Activated T-cell treated with anti-CD3 and anti-CD28 coated beads, Interleukin-2, amount 50 U/mL, for 72 hours (primary cell): Measurements from ENCODE around the gene KLK5. TPM values are rescaled to one million over a fixed set of nuclear protein-coding genes. Genes with fewer than 3 reads are reported as not detected.

Experiments used
- ATAC-seq, 2 donors: fragments of 150-1000 bp; cut with Tn5 transposase; replicated peaks in 1 of 2; 2 replicates each; pipeline ENCODE4 v1.10.0; 2021; ENCODE audit warnings: moderate library complexity in 2 of 2, mild to moderate bottlenecking in 1 of 2
- DNase-seq, 2 donors: peaks; one replicate each; pipeline ENCODE4 v3.0.0; 2021 to 2022; ENCODE audit warnings: mixed read lengths in 1 of 2
- H3K27ac Mint-ChIP-seq: one replicate; pipeline ENCODE4 v1.8.0; 2022; ENCODE audit warnings: mild to moderate bottlenecking, moderate library complexity, mixed read lengths
- H3K27me3 Mint-ChIP-seq: one replicate; pipeline ENCODE4 v1.8.0; 2022; ENCODE audit warnings: low read depth, mixed read lengths
- H3K36me3 Mint-ChIP-seq, 2 donors: one replicate each; pipeline ENCODE4 v1.8.0; 2022; ENCODE audit warnings: mixed read lengths in 2 of 2, mild to moderate bottlenecking in 1 of 2; ENCODE audit not compliant: insufficient read depth in 2 of 2
- H3K4me1 Mint-ChIP-seq: one replicate; pipeline ENCODE4 v1.8.0; 2022; ENCODE audit warnings: low read depth, mixed read lengths
- H3K4me3 Mint-ChIP-seq, 2 donors: one replicate each; pipeline ENCODE4 v1.8.0; 2022; ENCODE audit warnings: mild to moderate bottlenecking in 2 of 2, mixed read lengths in 2 of 2, moderate library complexity in 2 of 2
- H3K9me3 Mint-ChIP-seq, 2 donors: one replicate each; pipeline ENCODE4 v1.8.0; 2022; ENCODE audit warnings: mixed read lengths in 2 of 2
- total RNA-seq, 2 donors: library from RNA; stranded (reverse); gene quantifications; one replicate each; pipeline ENCODE4 v1.2.3, GENCODE V29; 2022

Gene KLK5
- total RNA-seq, 2 donors from 2014 or later = not detected

DNA sequence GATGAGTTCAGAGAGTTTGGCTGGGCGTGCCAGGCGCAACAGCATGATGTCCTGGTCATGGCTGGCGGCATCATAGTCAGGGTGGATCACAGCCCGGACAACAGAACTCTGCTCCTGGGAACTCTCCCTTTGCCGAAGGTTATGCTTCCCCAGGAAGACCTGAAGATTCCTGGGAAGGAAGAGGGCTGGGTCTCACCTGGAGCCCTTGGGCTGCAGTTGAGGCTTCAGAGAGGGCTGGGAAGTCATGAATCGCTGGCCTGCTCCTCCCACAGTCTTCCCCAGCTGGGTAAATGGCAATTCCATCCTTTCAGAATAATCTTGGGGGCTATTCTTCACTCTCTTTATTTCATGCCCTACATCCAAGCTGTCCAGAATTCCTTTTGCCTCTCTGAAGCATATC lies 10.5 kb upstream of the KLK5 start:
- Mint-ChIP-seq H3K36me3 (peaks cover 0 to 3% of the 10 kb centered on the region in 2 donors), H3K9me3 (peaks cover 13 to 19% of the 10 kb centered on the region in 2 donors), H3K4me1 (no peaks in the 10 kb centered on the region), H3K27me3 (peaks cover 36% of the 10 kb centered on the region), H3K4me3 (no peak overlapping the region), H3K27ac (no peak overlapping the region)
- ATAC-seq (no peak), DNase-seq (no peak)

DNA sequence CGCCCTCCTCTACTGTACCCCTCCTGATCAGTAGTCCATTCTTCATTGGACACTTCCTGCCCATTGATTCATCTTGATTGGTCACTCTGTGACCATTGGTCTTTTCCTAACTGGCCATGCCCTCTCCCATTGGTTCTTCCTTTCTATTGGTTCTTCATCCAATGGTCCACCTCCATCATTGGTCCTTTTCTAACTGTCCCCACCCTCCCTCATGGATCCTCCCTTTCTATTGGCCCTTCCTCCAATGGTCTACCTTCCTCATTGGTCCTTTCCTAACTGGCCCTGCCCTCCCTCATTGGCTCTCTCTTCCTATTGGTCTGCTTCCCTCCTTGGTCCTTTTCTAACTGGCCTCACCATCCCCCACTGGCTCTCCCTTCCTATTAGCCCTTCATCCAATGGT lies 9.4 kb upstream of the KLK5 start:
- H3K27me3 Mint-ChIP-seq = peaks cover 34% of the 10 kb centered on the region
- H3K27ac Mint-ChIP-seq = no peak overlapping the region
- no peaks in the 10 kb centered on the region for H3K4me1 Mint-ChIP-seq
- H3K36me3 Mint-ChIP-seq = peaks cover 0 to 3% of the 10 kb centered on the region in 2 donors
- peaks cover 13 to 19% of the 10 kb centered on the region in 2 donors for H3K9me3 Mint-ChIP-seq
- no peak for ATAC-seq
- H3K4me3 Mint-ChIP-seq = no peak overlapping the region
- no peak for DNase-seq

DNA sequence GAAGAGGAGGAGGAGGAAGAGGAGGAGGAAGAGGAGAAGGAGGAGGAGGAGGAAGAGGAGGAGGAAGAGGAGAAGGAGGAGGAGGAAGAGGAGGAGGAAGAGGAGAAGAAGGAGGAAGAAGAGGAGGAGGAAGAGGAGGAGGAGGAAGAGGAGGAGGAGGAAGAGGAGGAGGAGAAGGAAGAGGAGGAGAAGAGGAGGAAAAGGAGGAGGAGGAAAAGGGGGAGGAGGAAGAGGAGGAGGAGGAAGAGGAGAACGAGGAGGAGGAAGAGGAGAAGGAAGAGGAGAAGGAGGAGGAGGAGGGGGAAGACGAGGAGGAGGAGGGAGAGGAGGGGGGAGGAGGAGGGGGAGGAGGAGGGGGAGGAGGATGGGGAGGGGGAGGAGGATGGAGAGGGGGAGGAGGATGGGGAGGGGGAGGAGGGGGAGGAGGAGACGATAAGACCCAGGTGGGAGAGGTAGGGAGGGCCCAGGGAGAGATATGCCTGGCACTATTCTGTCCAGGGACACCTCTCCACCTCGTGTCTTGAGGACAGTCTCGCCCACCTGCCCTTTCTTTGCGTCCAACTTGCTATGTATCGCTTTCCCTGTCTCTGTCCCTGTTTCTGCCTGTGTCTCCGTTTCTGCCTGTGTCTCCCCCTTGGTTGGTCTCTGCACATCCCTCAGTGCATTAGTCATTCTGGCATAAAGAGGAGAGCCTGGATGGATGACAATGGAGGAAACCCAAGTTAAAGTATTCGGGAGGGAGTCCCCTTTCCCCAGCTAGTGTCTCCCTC lies 7.1 kb upstream of the KLK5 start:
- no peak for DNase-seq
- H3K27me3 Mint-ChIP-seq = peaks cover 32% of the 10 kb centered on the region
- no peak for ATAC-seq
- no peaks in the 10 kb centered on the region for H3K4me1 Mint-ChIP-seq
- no peak overlapping the region for H3K27ac Mint-ChIP-seq
- no peak overlapping the region for H3K4me3 Mint-ChIP-seq
- H3K36me3 Mint-ChIP-seq = peaks cover 0 to 3% of the 10 kb centered on the region in 2 donors
- H3K9me3 Mint-ChIP-seq = peaks cover 13 to 19% of the 10 kb centered on the region in 2 donors

DNA sequence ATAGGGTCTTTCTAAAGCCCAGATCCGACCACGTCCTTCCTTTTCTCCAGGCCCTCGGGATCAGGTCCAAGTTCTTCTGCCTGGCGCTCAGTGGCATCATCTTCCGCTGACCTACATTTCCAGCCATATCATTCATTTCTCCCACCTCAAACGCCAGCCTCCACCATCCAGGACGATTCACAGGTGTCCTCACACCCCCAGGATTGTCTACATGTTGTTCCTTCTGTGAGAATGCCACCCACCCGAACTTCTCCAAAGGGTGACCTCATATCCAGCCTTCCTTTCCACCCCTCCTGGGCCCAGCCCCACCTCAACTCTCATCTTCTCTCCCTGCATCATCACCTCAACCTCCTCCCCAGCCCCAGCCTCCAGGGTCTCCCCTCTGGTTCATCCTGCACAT lies 4.7 kb upstream of the KLK5 start:
- Mint-ChIP-seq H3K27ac (no peak overlapping the region), H3K27me3 (peaks cover 41% of the 10 kb centered on the region), H3K4me3 (no peak overlapping the region), H3K4me1 (no peaks in the 10 kb centered on the region), H3K36me3 (peaks cover 0 to 3% of the 10 kb centered on the region in 2 donors), H3K9me3 (peaks cover 9 to 10% of the 10 kb centered on the region in 2 donors)
- no peak for DNase-seq
- no peak for ATAC-seq

DNA sequence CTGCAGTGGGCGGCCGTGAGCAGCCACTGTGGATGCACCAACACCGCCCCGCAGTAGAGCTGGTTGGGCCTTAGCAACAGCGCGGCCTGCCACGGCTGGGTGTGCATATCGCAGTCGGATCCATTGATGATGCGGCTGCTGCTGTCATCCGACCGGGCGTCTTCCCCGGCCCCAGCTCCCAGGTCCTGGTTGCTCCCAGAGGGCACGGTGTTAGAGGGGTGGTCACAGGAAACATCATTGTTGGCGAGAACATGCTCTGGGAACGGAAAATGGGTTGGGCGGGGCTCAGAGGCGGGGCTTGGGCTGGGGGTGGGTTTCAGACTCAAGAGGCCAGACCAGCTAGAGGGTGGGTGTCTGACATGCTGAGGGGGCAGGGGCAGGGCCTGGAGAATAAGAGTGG lies 3.0 kb downstream of the KLK5 start:
- no peaks in the 10 kb centered on the region for H3K9me3 Mint-ChIP-seq
- no peaks in the 10 kb centered on the region for H3K36me3 Mint-ChIP-seq
- H3K4me1 Mint-ChIP-seq = no peaks in the 10 kb centered on the region
- H3K27ac Mint-ChIP-seq = no peak overlapping the region
- H3K27me3 Mint-ChIP-seq = peaks cover 27% of the 10 kb centered on the region
- DNase-seq = no peak
- no peak for ATAC-seq
- no peak overlapping the region for H3K4me3 Mint-ChIP-seq

DNA sequence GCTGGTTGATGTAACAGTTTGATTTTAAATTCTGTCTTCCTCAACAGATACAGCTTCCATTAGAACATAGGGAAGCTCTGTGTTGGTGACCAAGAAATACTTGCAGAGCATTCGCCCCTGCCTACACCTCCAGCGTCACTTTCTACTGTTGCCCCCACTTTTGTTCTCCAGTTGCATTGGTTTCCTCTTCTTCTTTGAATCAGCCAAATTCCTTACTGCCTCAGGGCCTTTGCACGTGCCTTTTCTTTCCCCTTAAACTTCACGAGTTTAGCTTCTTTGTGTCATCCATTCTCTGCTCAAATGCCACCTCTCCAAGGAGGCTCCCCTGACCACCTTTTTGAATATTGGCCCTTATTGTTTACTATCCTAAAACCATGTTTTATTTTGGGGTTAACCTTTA lies 5.7 kb downstream of the KLK5 start:
- no peak for DNase-seq
- Mint-ChIP-seq H3K9me3 (no peaks in the 10 kb centered on the region), H3K4me1 (no peaks in the 10 kb centered on the region), H3K27ac (no peak overlapping the region), H3K4me3 (no peak overlapping the region), H3K27me3 (peaks cover 24% of the 10 kb centered on the region), H3K36me3 (no peaks in the 10 kb centered on the region)
- ATAC-seq = no peak

DNA sequence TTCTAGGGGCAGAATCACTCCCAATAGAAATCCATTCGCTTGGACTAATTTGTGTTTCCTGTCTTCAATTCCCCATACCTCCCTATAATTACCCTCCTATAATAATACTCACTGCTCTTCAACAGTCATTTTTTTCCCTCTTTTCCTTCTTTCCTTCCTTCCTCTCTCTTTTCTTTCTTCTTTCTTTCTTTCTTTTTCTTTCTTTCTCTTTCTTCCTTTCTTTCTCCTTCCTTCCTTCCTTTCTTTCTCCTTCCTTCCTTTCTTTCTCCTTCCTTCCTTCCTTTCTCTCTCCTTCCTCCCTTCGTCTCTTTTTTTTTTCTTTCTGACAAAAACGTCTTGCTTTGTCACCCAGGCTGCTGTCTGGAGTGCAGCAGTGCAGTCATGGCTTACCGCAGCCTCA lies 8.0 kb downstream of the KLK5 start:
- Mint-ChIP-seq H3K27ac (no peak overlapping the region), H3K36me3 (no peaks in the 10 kb centered on the region), H3K4me1 (no peaks in the 10 kb centered on the region), H3K4me3 (no peak overlapping the region), H3K27me3 (peaks cover 25% of the 10 kb centered on the region), H3K9me3 (no peaks in the 10 kb centered on the region)
- ATAC-seq (no peak), DNase-seq (no peak)

DNA sequence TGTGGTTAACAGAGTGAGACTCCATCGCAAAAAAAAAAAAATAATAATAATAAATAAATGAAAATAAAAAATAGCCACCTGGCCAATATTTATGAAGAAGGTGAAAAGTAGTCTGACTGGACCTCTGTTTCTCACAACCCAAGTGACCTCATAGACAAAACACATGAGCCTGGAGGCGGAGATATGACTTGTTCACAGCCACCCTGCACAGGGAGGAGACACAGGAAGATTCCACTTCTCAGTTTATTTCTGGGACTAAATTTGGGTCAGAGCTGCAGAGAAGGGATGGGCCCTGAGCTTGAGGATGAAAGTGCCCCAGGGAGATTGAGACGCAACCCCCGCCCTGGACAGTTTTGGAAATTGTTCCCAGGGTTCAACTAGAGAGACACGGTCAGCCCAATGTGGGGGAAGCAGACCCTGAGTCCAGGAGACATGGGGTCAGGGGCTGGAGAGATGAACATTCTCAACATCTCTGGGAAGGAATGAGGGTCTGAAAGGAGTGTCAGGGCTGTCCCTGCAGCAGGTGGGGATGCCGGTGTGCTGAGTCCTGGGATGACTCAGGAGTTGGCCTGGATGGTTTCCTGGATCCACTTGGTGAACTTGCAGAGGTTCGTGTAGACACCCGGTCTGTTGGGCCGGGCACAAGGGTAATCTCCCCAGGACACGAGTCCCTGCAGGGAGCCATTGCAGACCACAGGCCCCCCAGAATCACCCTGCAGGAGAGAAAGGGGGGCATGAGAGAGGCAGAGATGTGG lies 9.6 kb downstream of the KLK5 start:
- no peak overlapping the region for H3K4me3 Mint-ChIP-seq
- H3K36me3 Mint-ChIP-seq = no peaks in the 10 kb centered on the region
- no peaks in the 10 kb centered on the region for H3K9me3 Mint-ChIP-seq
- H3K27ac Mint-ChIP-seq = no peak overlapping the region
- no peaks in the 10 kb centered on the region for H3K4me1 Mint-ChIP-seq
- DNase-seq (no peak), ATAC-seq (no peak)
- peaks cover 18% of the 10 kb centered on the region for H3K27me3 Mint-ChIP-seq

DNA sequence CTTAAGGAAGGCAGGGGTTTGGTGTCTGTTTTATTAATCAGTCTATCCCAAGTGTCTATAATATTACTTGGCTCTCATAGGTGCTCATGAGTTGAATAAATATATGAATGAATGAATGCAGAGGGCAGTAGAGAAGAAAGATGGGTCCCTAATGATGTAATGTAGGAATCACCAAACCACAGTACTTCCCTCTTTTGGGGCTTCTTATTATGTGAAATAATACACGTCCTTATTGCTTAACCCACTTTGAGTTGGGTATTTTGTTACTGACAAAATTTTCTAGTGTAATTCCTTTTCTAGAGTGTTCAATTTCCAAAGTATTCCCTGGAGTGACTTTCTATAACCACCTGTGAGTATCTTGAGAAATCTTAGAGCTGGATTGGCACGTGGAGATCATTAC lies 13.2 kb downstream of the KLK5 start:
- H3K4me3 Mint-ChIP-seq = no peak overlapping the region
- ATAC-seq (no peak), DNase-seq (no peak)
- H3K36me3 Mint-ChIP-seq = no peaks in the 10 kb centered on the region
- no peaks in the 10 kb centered on the region for H3K4me1 Mint-ChIP-seq
- H3K9me3 Mint-ChIP-seq = no peaks in the 10 kb centered on the region
- H3K27ac Mint-ChIP-seq = no peak overlapping the region
- peaks cover 15% of the 10 kb centered on the region for H3K27me3 Mint-ChIP-seq

DNA sequence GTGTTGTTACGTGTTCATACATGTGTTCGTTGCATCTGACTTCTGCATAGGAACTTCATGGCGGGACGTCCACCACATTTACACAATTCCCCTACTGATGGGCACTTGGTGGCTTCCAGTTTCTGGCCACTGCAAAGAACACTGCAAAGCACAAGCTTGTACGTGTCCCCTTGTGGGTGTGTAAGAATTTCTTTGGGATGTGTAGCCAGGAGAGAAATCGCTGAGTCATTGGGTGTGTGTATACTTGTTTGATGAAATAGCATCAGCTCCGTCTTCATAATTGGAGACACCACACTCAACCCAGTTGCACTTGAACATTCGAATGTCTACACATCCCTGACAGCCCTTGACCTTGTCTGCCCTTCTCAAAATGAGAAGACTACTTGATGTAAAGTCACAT lies 19.2 kb downstream of the KLK5 start:
- ATAC-seq = no peak
- Mint-ChIP-seq H3K27me3 (peaks cover 38% of the 10 kb centered on the region), H3K9me3 (no peaks in the 10 kb centered on the region), H3K4me1 (peaks cover 6% of the 10 kb centered on the region), H3K36me3 (no peaks in the 10 kb centered on the region), H3K27ac (no peak overlapping the region), H3K4me3 (no peak overlapping the region)
- no peak for DNase-seq

DNA sequence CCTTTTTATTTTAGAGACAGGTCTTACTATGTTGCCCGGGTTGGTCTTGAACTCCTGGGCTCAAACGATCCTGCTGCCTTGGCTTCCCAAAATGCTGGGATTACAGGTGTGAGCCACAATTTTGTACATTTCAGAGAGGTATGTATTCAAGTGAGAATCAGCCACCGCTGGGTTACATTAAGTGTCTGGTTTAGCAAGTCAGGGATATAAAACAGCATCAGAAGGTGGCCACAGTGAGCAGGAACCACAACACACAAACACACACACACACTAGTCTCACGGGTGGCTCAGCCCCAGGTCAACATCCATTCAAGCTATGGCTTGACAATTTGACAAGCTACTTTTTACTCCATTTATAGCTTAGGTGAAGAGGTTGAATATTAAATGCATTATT lies 20.2 kb downstream of the KLK5 start:
- no peak for ATAC-seq
- H3K4me3 Mint-ChIP-seq = no peak overlapping the region
- no peak overlapping the region for H3K27ac Mint-ChIP-seq
- peaks cover 6% of the 10 kb centered on the region for H3K4me1 Mint-ChIP-seq
- H3K36me3 Mint-ChIP-seq = no peaks in the 10 kb centered on the region
- H3K9me3 Mint-ChIP-seq = no peaks in the 10 kb centered on the region
- H3K27me3 Mint-ChIP-seq = peaks cover 44% of the 10 kb centered on the region
- no peak for DNase-seq

DNA sequence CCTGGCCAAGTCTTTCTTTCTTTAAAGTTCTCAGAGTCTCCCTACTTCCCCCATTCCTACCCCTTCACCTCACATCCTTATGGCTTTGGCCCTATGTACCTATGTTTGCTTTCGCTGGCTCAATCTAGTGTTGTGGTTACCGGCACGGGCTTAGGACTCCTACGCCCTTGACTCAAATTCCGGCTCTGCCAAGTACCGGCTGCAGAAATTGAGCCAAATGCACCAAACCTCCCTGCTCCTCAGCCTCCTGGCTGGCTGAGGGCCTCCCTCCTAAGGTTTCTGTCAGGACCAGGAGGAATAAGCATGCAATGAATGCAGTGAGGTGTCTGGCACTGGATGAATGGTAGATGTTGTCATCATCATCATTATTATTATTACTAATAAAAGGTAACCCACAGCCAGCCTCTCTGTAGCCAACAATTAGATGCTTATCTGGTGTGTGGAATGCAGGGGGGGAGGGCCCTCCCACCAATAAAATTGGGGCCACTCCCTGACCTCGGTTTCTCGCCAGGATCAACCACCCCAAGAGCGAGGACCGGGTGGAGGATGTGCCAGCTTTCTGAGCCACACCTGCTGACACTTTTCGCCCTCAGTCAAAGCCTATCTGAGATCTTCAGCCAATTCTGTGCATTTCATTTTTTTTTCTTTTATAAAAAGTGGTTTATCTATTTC lies 20.7 kb downstream of the KLK5 start:
- DNase-seq (no peak), ATAC-seq (no peak)
- Mint-ChIP-seq H3K9me3 (no peaks in the 10 kb centered on the region), H3K4me3 (no peak overlapping the region), H3K27ac (no peak overlapping the region), H3K4me1 (peaks cover 6% of the 10 kb centered on the region), H3K36me3 (no peaks in the 10 kb centered on the region), H3K27me3 (peaks cover 49% of the 10 kb centered on the region)

DNA sequence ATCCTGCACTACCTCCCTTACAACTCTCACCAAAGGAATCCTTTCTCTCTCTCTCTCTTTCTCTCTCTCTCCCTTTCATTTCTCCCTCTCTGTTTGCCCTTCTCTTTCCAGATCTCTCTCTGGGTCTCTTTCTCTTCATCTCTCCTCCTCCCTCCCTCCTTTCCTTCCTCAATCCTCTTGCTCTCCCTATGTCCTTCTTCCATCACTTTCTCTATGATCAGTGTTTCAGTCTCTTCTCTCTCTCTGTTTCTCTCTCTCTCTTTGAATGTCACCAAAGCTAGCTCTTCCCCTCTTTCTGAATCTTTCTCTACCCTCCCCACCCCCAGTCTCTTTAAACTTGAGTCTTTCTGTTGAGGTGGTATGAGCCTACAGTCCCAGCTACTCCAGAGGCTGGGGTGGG lies 21.8 kb downstream of the KLK5 start:
- no peaks in the 10 kb centered on the region for H3K36me3 Mint-ChIP-seq
- DNase-seq (no peak), ATAC-seq (no peak)
- H3K27ac Mint-ChIP-seq = no peak overlapping the region
- H3K9me3 Mint-ChIP-seq = no peaks in the 10 kb centered on the region
- H3K4me1 Mint-ChIP-seq = peaks cover 6% of the 10 kb centered on the region
- peaks cover 52% of the 10 kb centered on the region for H3K27me3 Mint-ChIP-seq
- H3K4me3 Mint-ChIP-seq = no peak overlapping the region
